HEK293T (cell line): ENCODE results near the gene UGT1A4.

ENCODE experiments used
- FOXA1 ChIP-seq: fragments of 450-650 bp; IDR thresholded peaks from 2 replicates; pipeline ENCODE4 v1.6.1; 2016; ENCODE audit warnings: mild to moderate bottlenecking
- FOXK2 ChIP-seq: fragments of 450-650 bp; IDR thresholded peaks from 2 replicates; pipeline ENCODE4 v1.6.1; 2016; ENCODE audit warnings: mild to moderate bottlenecking
- HDGF ChIP-seq: fragments of 450-650 bp; IDR thresholded peaks from 2 replicates; pipeline ENCODE4 v1.6.1; 2017; ENCODE audit warnings: antibody characterized with exemption, borderline replicate concordance
- SP1 ChIP-seq: fragments of 450-650 bp; IDR thresholded peaks from 2 replicates; pipeline ENCODE4 v1.6.1; 2017
- TARDBP ChIP-seq: fragments of 450-650 bp; IDR thresholded peaks from 2 replicates; pipeline ENCODE4 v1.6.1; 2016

GRCh38 chr2:233689501-233689900 lies 29.0 kb upstream of the UGT1A4 start:
- TF ChIP-seq FOXK2 (no peak), HDGF (no peak), SP1 (no peak), FOXA1 (no peak), TARDBP (no peak)
